T-helper 1 cell (primary cell): Measurements from ENCODE around the gene ZEB1.
"Not testable (repeated sequence)": the region's sequence is repeated elsewhere in the genome, so short reads cannot be mapped to it uniquely, and the experiment has no call there.

Experiments used
- DNase-seq, 5 donors: peaks; one replicate each; pipeline ENCODE4 v3.0.0-alpha.2; 2012 to 2020

The ZEB1 gene

GRCh38 chr10:31515116-31515515 lies 196.1 kb downstream of the ZEB1 start:
- DNase-seq: no peak

- DNase-seq: no peak
Observed at GRCh38 chr10:31515819-31516402, 196.9 kb downstream of the ZEB1 start.

- DNase-seq: no peak
Observed at GRCh38 chr10:31520986-31521831, 202.2 kb downstream of the ZEB1 start.

- no peak for DNase-seq
Observed at GRCh38 chr10:31522820-31523219, 203.8 kb downstream of the ZEB1 start.

- no peak for DNase-seq
Observed at GRCh38 chr10:31524460-31524859, 205.4 kb downstream of the ZEB1 start.

GRCh38 chr10:31526178-31526577 lies 207.2 kb downstream of the ZEB1 start:
- DNase-seq: no peak

- no peak for DNase-seq
Observed at GRCh38 chr10:31526681-31527080, 207.7 kb downstream of the ZEB1 start.

- DNase-seq: no peak
Observed at GRCh38 chr10:31528831-31529230, 209.8 kb downstream of the ZEB1 start.

- no peak for DNase-seq
Observed at GRCh38 chr10:31536302-31536701, 217.3 kb downstream of the ZEB1 start.

- DNase-seq: no peak
Observed at GRCh38 chr10:31549896-31550295, 230.9 kb downstream of the ZEB1 start.

- DNase-seq: no peak
Observed at GRCh38 chr10:31554556-31554955, 235.5 kb downstream of the ZEB1 start.

- no peak for DNase-seq
Observed at GRCh38 chr10:31557854-31558253, 238.8 kb downstream of the ZEB1 start.

- not testable (repeated sequence) for DNase-seq
Observed at GRCh38 chr10:31568252-31568861, 249.3 kb downstream of the ZEB1 start.

- DNase-seq: no peak
Observed at GRCh38 chr10:31574577-31574976, 255.6 kb downstream of the ZEB1 start.

- DNase-seq: no peak
Observed at GRCh38 chr10:31578181-31578852, 259.3 kb downstream of the ZEB1 start.

- no peak for DNase-seq
Observed at GRCh38 chr10:31578951-31579350, 259.9 kb downstream of the ZEB1 start.
